SH-SY5Y (cell line): Measurements from ENCODE around the gene NOS3.

Source experiments
- GATA2 ChIP-seq: IDR thresholded peaks from 2 replicates; pipeline ENCODE4 v1.6.1; 2011; ENCODE audit warnings: mild to moderate bottlenecking, low read depth, low read length
- GATA3 ChIP-seq: IDR thresholded peaks from 2 replicates; pipeline ENCODE4 v1.6.1; 2011; ENCODE audit warnings: low read depth, mild to moderate bottlenecking, low read length, moderate library complexity

GRCh38 chr7:150965273-150965830 lies 25.5 kb upstream of the NOS3 start:
- TF ChIP-seq GATA2 (no peak), GATA3 (no peak)
